ENCODE results near the gene KRTAP5-4.
A peak's percentile ranks its signal among the peaks of the same experiment; 100 is the strongest.
"Not testable (repeated sequence)": the region's sequence is repeated elsewhere in the genome, so short reads cannot be mapped to it uniquely, and the experiment has no call there.

KRTAP5-4 gene

DNA sequence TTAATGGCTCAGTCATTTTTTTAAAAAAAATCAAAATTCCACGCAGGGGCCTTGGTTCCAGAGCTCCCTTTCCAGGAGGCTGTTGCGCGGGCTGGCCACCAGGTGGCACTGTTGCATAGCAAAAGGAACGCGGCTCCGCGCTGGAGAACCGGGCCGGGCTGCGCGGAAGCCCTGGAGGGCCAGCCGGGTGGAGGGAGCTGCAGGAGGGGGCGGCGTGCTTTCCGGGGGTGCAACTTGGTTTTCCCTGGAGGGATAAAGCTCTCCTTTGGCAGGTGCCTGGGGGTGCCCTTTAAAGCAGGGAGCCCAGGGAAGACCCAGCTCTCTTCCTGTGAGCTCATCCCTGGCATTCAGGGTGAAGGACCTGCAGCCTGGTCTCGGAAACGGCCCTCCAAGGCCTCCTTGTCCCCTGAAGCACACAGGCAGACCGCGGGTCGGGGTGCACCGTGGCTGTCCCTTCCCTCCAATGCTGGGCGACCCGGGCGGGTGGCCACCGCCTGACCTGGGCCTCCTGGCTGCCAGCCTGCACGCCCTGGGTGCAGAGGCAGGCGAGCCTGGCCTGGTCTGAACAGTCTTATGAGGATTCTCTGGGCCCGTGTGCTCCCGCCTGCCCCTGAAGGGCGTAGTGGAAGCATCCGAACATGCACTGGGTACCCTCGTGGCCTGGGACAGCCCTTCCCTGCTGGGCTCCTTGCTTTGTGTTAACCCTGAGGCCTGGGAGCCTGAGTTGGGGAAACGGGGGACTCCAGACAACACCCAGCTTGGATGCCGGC, 31.0 kb upstream of the KRTAP5-4 start:
- Histone ChIP-seq H3K36me3 (ENCODE audit: control insufficient read depth, insufficient read depth, low read length) (no peaks in the 10 kb centered on the region), H3K4me3 (ENCODE audit: low read length) (no peak overlapping the region; the same call in 1 of the 2 replicates), H3K27ac (ENCODE audit: low read length) (no peak overlapping the region), H3K27me3 (ENCODE audit: control insufficient read depth, insufficient read depth, low read length) (0 out of 2 replicates have a peak, but pooled peaks cover 1% of the 10 kb centered on the region), H3K4me1 (ENCODE audit: control insufficient read depth, insufficient read depth, low read length) (no peaks in the 10 kb centered on the region; the same call in 1 of the 2 replicates), H3K9me3 (ENCODE audit: control insufficient read depth, insufficient read depth, low read length) (no peaks in the 10 kb centered on the region)
- peak; percentile 39 for DNase-seq (ENCODE audit: low read depth, low spot score)
- no CpG with 5 or more reads among the region's 34 CpGs for WGBS (ENCODE audit: insufficient coverage, insufficient read length)

DNA sequence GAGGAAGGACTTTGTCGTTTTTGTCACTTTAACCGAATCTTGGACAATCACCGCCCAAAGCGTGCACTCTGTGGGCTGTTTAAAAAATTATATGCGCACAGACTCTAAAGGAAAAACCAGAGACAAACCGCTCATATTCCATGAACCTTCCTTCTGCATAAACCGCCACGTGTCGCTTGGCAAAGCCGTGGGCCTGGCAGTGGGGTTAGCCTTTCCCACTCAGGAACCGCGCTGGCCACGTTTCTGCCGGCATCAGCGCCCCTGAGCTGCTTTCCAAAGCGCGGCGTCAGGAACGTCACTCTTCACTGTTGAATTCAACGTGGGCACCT, 30.5 kb upstream of the KRTAP5-4 start:
- DNase-seq (ENCODE audit: low read depth, low spot score), result no peak

DNA sequence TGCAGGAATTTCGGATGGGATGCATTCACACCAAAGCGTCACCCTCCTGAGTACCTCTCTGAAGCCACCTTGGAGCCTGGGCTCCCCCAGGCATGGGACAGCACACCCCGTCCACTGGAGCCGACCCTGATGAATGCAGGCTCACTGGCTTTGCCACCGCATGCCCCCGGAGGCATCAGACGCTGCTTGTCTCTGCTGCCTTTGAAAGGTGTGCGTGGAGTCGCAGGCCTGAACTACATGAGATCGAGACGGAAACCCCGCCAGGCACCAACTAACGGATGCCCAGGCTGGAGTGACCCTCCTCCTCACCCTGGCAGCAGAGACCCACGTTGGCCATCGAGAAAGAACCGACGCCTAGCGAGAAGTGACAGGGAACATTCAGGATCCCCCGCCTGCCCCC, 30.1 kb upstream of the KRTAP5-4 start:
- no peak for DNase-seq (ENCODE audit: low read depth, low spot score)
- Histone ChIP-seq H3K4me3 (ENCODE audit: low read length) (no peak overlapping the region), H3K4me1 (ENCODE audit: control insufficient read depth, insufficient read depth, low read length) (no peaks in the 10 kb centered on the region; the same call in 1 of the 2 replicates), H3K9me3 (ENCODE audit: control insufficient read depth, insufficient read depth, low read length) (no peaks in the 10 kb centered on the region), H3K27ac (ENCODE audit: low read length) (no peak overlapping the region), H3K27me3 (ENCODE audit: control insufficient read depth, insufficient read depth, low read length) (0 out of 2 replicates have a peak, but pooled peaks cover 1% of the 10 kb centered on the region), H3K36me3 (ENCODE audit: control insufficient read depth, insufficient read depth, low read length) (no peaks in the 10 kb centered on the region)
- WGBS (ENCODE audit: insufficient coverage, insufficient read length), result no CpG with 5 or more reads among the region's 19 CpGs

More for the DNA sequence above, 30.5 kb upstream of the KRTAP5-4 start:
- 0 out of 2 replicates have a peak, but pooled peaks cover 1% of the 10 kb centered on the region for H3K27me3 ChIP-seq (ENCODE audit: control insufficient read depth, insufficient read depth, low read length)
- H3K27ac ChIP-seq (ENCODE audit: low read length), result no peak overlapping the region
- no peaks in the 10 kb centered on the region for H3K36me3 ChIP-seq (ENCODE audit: control insufficient read depth, insufficient read depth, low read length)
- H3K4me1 ChIP-seq (ENCODE audit: control insufficient read depth, insufficient read depth, low read length), result no peaks in the 10 kb centered on the region; the same call in 1 of the 2 replicates
- no CpG with 5 or more reads among the region's 20 CpGs for WGBS (ENCODE audit: insufficient coverage, insufficient read length)
- H3K4me3 ChIP-seq (ENCODE audit: low read length), result no peak overlapping the region
- H3K9me3 ChIP-seq (ENCODE audit: control insufficient read depth, insufficient read depth, low read length), result no peaks in the 10 kb centered on the region

DNA sequence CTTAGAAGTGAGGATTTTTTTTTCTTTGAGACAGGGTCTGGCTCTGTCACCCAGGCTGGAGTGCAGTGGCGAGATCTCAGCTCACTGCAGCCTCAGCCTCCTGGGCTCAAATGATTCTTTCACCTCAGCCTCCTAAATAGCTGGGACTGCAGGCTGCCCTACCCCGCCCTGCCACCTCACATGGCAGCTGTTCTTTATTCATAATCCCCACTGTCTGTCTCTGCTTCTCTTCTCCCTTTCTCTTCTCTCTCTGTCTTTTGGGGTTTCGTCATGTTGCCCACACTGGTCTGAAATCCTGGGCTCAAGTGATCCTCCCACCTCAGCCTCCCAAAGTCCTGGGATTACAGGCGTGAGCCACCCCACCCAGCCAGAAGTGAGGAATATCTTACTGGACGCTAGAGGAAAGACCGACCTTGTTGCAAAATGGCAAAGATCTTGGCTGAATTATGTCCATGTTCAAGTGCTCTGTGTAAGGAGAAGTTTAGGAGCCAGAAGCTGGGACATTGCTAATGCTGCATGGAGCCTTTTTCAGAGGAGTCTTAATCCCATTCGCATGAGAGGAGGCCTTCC, 29.6 kb upstream of the KRTAP5-4 start:
- H3K36me3 ChIP-seq (ENCODE audit: control insufficient read depth, insufficient read depth, low read length), result no peaks in the 10 kb centered on the region
- no peak overlapping the region for H3K4me3 ChIP-seq (ENCODE audit: low read length)
- H3K27me3 ChIP-seq (ENCODE audit: control insufficient read depth, insufficient read depth, low read length), result 0 out of 2 replicates have a peak, but pooled peaks cover 1% of the 10 kb centered on the region
- H3K4me1 ChIP-seq (ENCODE audit: control insufficient read depth, insufficient read depth, low read length), result no peaks in the 10 kb centered on the region; the same call in 1 of the 2 replicates
- H3K9me3 ChIP-seq (ENCODE audit: control insufficient read depth, insufficient read depth, low read length), result no peaks in the 10 kb centered on the region
- no peak for DNase-seq (ENCODE audit: low read depth, low spot score)
- no CpG with 5 or more reads among the region's 7 CpGs for WGBS (ENCODE audit: insufficient coverage, insufficient read length)
- no peak overlapping the region for H3K27ac ChIP-seq (ENCODE audit: low read length)

DNA sequence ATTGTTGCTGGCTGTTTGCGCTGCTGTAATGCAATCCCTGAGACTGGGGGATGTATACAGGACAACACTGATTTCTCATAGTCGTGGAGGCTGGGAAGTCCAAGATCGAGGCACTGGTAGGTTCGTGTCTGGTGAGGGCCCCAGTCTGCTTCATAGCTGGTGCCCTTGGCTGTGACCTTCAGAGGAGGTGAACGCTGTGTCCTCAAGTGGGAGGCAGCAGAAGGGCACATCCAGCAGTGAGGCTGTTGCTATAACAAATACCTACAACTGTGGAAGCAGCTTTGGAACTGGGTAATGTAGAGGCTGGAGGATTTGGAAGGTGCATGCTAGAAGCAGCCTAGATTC, 29.0 kb upstream of the KRTAP5-4 start:
- WGBS (ENCODE audit: insufficient coverage, insufficient read length), result no CpG with 5 or more reads among the region's 5 CpGs
- Histone ChIP-seq H3K4me3 (ENCODE audit: low read length) (no peak overlapping the region), H3K9me3 (ENCODE audit: control insufficient read depth, insufficient read depth, low read length) (no peaks in the 10 kb centered on the region), H3K36me3 (ENCODE audit: control insufficient read depth, insufficient read depth, low read length) (no peaks in the 10 kb centered on the region), H3K27ac (ENCODE audit: low read length) (no peak overlapping the region), H3K27me3 (ENCODE audit: control insufficient read depth, insufficient read depth, low read length) (0 out of 2 replicates have a peak, but pooled peaks cover 1% of the 10 kb centered on the region), H3K4me1 (ENCODE audit: control insufficient read depth, insufficient read depth, low read length) (no peaks in the 10 kb centered on the region; the same call in 1 of the 2 replicates)
- no peak for DNase-seq (ENCODE audit: low read depth, low spot score)

DNA sequence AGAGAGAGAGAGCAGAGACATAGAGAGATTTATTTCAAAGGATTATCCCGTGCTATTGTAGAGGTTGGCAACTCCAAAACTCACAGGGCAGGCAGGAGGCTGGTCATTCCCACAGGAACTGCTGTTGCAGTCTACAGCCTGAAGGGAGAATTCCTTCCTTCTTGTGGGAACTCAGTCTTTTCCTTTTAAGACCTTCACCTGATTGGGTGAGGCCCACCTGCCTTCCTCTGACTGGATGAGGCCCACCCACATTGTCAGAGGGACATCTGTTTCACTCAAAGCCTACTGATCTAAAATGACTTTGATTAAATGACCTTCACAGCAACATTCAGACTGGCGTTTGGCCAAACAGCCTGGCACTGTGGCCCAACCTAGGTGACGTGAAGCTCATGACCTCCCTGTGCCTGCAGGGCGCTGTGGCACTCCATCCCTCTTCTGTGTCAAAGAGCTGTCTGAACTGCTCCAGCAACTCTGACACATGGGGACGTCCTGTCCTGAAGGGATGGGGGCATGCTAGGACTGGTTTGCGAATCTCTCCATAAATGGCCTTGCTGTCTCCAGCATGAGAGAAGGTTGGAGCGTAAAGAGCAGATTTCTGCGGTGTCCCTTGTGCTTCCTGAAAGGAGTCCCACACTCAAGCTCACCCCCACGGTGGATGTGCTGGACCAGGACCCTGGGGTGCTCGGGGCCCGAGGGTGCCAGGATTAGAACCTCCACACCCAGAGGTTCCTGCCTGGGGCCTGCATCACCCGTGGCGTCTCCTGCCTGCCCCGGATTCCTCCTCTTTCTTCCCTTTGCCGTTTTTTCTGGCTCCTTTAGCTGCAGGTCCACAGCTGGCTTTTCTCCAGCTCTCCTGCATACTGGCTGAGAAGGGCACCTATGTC, 28.3 kb upstream of the KRTAP5-4 start:
- DNase-seq (ENCODE audit: low read depth, low spot score), result no peak
- Histone ChIP-seq H3K9me3 (ENCODE audit: control insufficient read depth, insufficient read depth, low read length) (no peaks in the 10 kb centered on the region), H3K4me3 (ENCODE audit: low read length) (no peak overlapping the region), H3K4me1 (ENCODE audit: control insufficient read depth, insufficient read depth, low read length) (no peaks in the 10 kb centered on the region; the same call in 1 of the 2 replicates), H3K27ac (ENCODE audit: low read length) (no peak overlapping the region), H3K27me3 (ENCODE audit: control insufficient read depth, insufficient read depth, low read length) (0 out of 2 replicates have a peak, but pooled peaks cover 1% of the 10 kb centered on the region), H3K36me3 (ENCODE audit: control insufficient read depth, insufficient read depth, low read length) (no peaks in the 10 kb centered on the region)
- WGBS (ENCODE audit: insufficient coverage, insufficient read length), result no CpG with 5 or more reads among the region's 15 CpGs

DNA sequence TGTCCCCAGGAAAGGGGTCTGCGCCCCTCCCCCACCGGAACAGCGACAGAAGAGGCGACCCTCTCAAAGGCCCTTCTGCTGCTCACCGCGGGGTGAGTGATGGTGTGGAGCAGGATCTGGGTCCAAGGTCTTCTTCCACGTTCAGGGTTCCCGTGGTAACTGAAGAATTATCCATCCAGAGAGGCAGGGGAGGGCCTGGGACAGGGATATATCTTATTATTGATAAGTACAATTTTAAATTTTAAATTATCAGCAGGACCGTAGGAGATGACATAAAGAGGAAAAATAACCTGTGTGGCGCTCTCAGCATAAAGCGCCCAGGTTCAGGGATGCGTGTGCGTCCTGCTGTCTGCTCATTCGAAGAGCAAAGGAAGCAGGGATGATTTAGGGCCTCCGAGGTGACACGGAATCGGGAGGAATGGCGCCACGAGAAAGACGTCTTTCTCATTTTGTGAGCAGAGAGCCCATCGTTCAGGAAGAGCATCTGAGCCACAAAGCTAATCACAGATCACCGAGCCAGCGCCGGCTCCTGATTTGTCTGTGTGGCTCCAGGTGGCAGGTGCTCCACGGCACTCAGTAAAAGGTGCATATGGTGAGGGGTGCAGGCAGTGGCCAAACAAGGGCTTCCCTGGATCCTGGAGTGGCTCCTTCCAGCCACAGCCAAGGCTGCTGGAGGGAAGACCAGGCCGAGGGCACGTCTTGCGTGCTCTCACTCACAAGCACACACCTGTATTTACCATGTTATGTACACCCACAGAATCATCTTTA, 26.9 kb upstream of the KRTAP5-4 start:
- Histone ChIP-seq H3K9me3 (ENCODE audit: control insufficient read depth, insufficient read depth, low read length) (no peaks in the 10 kb centered on the region), H3K27me3 (ENCODE audit: control insufficient read depth, insufficient read depth, low read length) (0 out of 2 replicates have a peak, but pooled peaks cover 1% of the 10 kb centered on the region), H3K36me3 (ENCODE audit: control insufficient read depth, insufficient read depth, low read length) (no peaks in the 10 kb centered on the region), H3K4me1 (ENCODE audit: control insufficient read depth, insufficient read depth, low read length) (no peaks in the 10 kb centered on the region; the same call in 1 of the 2 replicates), H3K27ac (ENCODE audit: low read length) (no peak overlapping the region), H3K4me3 (ENCODE audit: low read length) (no peak overlapping the region)
- DNase-seq (ENCODE audit: low read depth, low spot score), result no peak
- WGBS (ENCODE audit: insufficient coverage, insufficient read length), result no CpG with 5 or more reads among the region's 28 CpGs

DNA sequence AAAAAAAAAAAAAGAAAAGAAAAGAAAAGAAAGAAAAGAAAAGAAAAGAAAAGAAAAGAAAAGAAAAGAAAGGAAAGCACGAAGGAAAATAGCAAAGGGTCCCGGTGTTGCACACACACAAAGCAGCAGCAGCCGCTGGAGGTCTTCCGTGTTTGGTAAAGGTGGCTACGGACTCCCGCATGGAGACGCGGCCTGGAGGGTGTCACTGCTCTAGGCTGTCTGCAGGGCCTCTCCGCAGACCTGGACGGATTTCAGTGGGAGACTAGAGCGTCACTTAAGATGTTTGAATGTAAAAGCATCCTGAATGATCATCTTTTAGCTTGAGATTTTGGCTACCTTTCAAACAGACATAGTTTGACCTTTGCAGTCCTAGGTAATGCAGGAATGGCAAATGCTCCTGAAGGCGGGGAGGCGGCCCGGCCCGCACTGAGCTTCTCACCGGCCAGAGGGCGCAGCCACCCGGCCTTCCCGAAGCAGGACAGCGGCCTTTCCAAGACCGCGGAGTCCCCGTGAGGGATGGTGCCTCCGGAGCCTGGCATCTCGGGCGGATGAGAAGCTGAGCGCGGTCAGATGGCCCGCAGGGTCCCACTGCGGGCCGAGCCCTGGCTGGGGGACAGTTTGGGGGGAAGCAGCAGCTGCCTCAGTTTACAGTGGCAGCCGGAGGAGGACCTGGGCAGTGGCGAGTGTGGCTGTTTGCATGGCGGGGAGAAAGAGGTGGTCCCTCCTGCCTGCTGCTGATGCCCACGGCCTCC, 26.1 kb upstream of the KRTAP5-4 start:
- no peak overlapping the region for H3K27ac ChIP-seq (ENCODE audit: low read length)
- H3K27me3 ChIP-seq (ENCODE audit: control insufficient read depth, insufficient read depth, low read length), result 0 out of 2 replicates have a peak, but pooled peaks cover 1% of the 10 kb centered on the region
- no peak for DNase-seq (ENCODE audit: low read depth, low spot score)
- WGBS (ENCODE audit: insufficient coverage, insufficient read length), result no CpG with 5 or more reads among the region's 35 CpGs
- no peaks in the 10 kb centered on the region for H3K36me3 ChIP-seq (ENCODE audit: control insufficient read depth, insufficient read depth, low read length)
- no peaks in the 10 kb centered on the region; the same call in 1 of the 2 replicates for H3K4me1 ChIP-seq (ENCODE audit: control insufficient read depth, insufficient read depth, low read length)
- no peaks in the 10 kb centered on the region for H3K9me3 ChIP-seq (ENCODE audit: control insufficient read depth, insufficient read depth, low read length)
- no peak overlapping the region for H3K4me3 ChIP-seq (ENCODE audit: low read length)

DNA sequence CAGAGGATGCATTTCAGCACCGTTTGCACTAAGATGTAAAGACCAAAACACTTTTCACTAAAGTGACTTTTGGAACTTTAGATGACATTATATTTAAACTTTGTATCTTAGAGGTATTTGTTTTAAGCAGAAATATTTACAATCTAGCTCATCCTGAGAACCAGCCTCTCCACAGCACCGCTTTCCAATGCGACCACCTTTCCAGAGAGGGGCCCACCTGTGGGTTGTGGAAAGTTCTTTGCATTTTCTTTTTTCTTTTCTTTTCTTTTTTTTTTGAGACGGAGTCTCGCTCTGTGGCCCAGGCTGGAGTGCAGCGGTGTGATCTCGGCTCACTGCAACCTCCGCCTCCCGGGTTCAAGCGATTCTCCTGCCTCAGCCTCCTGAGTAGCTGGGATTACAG, 24.6 kb upstream of the KRTAP5-4 start:
- H3K27me3 ChIP-seq (ENCODE audit: control insufficient read depth, insufficient read depth, low read length), result not testable (repeated sequence)

More for the DNA sequence above, 24.6 kb upstream of the KRTAP5-4 start:
- H3K9me3 ChIP-seq (ENCODE audit: control insufficient read depth, insufficient read depth, low read length); H3K27ac ChIP-seq (ENCODE audit: low read length); H3K36me3 ChIP-seq (ENCODE audit: control insufficient read depth, insufficient read depth, low read length); H3K4me1 ChIP-seq (ENCODE audit: control insufficient read depth, insufficient read depth, low read length); H3K4me3 ChIP-seq (ENCODE audit: low read length); DNase-seq (ENCODE audit: low read depth, low spot score): not testable (repeated sequence)
- no CpG with 5 or more reads among the region's 10 CpGs for WGBS (ENCODE audit: insufficient coverage, insufficient read length)

Data from iPS DF 6.9 (cell line).